Endothelial cell (in vitro differentiated cells): ENCODE results near the gene CAMKK2. TPM values are rescaled to one million over a fixed set of nuclear protein-coding genes. Genes with fewer than 3 reads are reported as not detected.

Source experiments
- DNase-seq: peaks from one replicate; pipeline ENCODE4 v3.0.0; 2021; ENCODE audit warnings: low spot score
- H3K27ac Mint-ChIP-seq: one replicate; pipeline ENCODE4 v1.8.0; 2021; ENCODE audit warnings: mixed read lengths, inconsistent platforms; ENCODE audit not compliant: unreplicated experiment
- H3K27me3 Mint-ChIP-seq: one replicate; pipeline ENCODE4 v1.8.0; 2021; ENCODE audit warnings: mild to moderate bottlenecking, moderate library complexity, mixed read lengths, inconsistent platforms; ENCODE audit not compliant: unreplicated experiment
- H3K36me3 Mint-ChIP-seq: one replicate; pipeline ENCODE4 v1.8.0; 2021; ENCODE audit warnings: mild to moderate bottlenecking, low read depth, mixed read lengths, inconsistent platforms; ENCODE audit not compliant: unreplicated experiment
- H3K4me1 Mint-ChIP-seq: one replicate; pipeline ENCODE4 v1.8.0; 2021; ENCODE audit warnings: mild to moderate bottlenecking, mixed read lengths, inconsistent platforms; ENCODE audit not compliant: unreplicated experiment
- H3K4me3 Mint-ChIP-seq: one replicate; pipeline ENCODE4 v1.8.0; 2021; ENCODE audit warnings: mild to moderate bottlenecking, mixed read lengths, inconsistent platforms; ENCODE audit not compliant: unreplicated experiment
- H3K9me3 Mint-ChIP-seq: one replicate; pipeline ENCODE4 v1.8.0; 2021; ENCODE audit warnings: mixed read lengths, inconsistent platforms; ENCODE audit not compliant: unreplicated experiment
- CTCF ChIP-seq: fragments of 200-600 bp; sonication (generic); IDR thresholded peaks from one replicate; pipeline ENCODE4 v1.5.0; 2021; ENCODE audit warnings: antibody characterized with exemption; ENCODE audit not compliant: unreplicated experiment
- total RNA-seq: library from RNA; stranded (reverse); fragmentation: NEBNext Ultra II Directional; extraction: Animal tissue kit (Norgen Biotek cat#: 25700); gene quantifications from one replicate; pipeline ENCODE4 v1.2.1, GENCODE V29; 2021; ENCODE audit not compliant: unreplicated experiment

Gene CAMKK2
- total RNA-seq, 1 donor from 2014 or later = 44.5 TPM

GRCh38 chr12:121238086-121238485, 58.4 kb downstream of the CAMKK2 start:
- peaks cover 15% of the 10 kb centered on the region for H3K36me3 Mint-ChIP-seq
- DNase-seq = no peak
- H3K27ac Mint-ChIP-seq = no peak overlapping the region
- peaks cover 36% of the 10 kb centered on the region for H3K4me1 Mint-ChIP-seq
- H3K27me3 Mint-ChIP-seq = peaks cover 5% of the 10 kb centered on the region
- peak overlapping the region; percentile 42 for H3K4me3 Mint-ChIP-seq
- no peak for TF ChIP-seq CTCF
- H3K9me3 Mint-ChIP-seq = no peaks in the 10 kb centered on the region

GRCh38 chr12:121237415-121237814, 59.1 kb downstream of the CAMKK2 start:
- Mint-ChIP-seq H3K27me3 (peaks cover 9% of the 10 kb centered on the region), H3K4me1 (peaks cover 36% of the 10 kb centered on the region), H3K4me3 (peak overlapping the region; percentile 42), H3K9me3 (no peaks in the 10 kb centered on the region), H3K36me3 (peaks cover 18% of the 10 kb centered on the region), H3K27ac (peak overlapping the region; percentile 61)
- no peak for TF ChIP-seq CTCF
- DNase-seq = no peak

GRCh38 chr12:121236776-121237175, 59.7 kb downstream of the CAMKK2 start:
- Mint-ChIP-seq H3K27me3 (peaks cover 9% of the 10 kb centered on the region), H3K36me3 (peaks cover 18% of the 10 kb centered on the region), H3K27ac (no peak overlapping the region), H3K4me3 (no peak overlapping the region), H3K9me3 (no peaks in the 10 kb centered on the region), H3K4me1 (peaks cover 36% of the 10 kb centered on the region)
- no peak for TF ChIP-seq CTCF
- no peak for DNase-seq

GRCh38 chr12:121233628-121234020, 62.9 kb downstream of the CAMKK2 start:
- H3K4me3 Mint-ChIP-seq = no peak overlapping the region
- peaks cover 13% of the 10 kb centered on the region for H3K4me1 Mint-ChIP-seq
- no peak for TF ChIP-seq CTCF
- H3K27ac Mint-ChIP-seq = no peak overlapping the region
- H3K27me3 Mint-ChIP-seq = peaks cover 14% of the 10 kb centered on the region
- no peaks in the 10 kb centered on the region for H3K9me3 Mint-ChIP-seq
- peaks cover 15% of the 10 kb centered on the region for H3K36me3 Mint-ChIP-seq
- DNase-seq = no peak

GRCh38 chr12:121232977-121233627, 63.4 kb downstream of the CAMKK2 start:
- Mint-ChIP-seq H3K9me3 (no peaks in the 10 kb centered on the region), H3K4me3 (no peak overlapping the region), H3K4me1 (peaks cover 8% of the 10 kb centered on the region), H3K36me3 (peaks cover 15% of the 10 kb centered on the region), H3K27me3 (peaks cover 13% of the 10 kb centered on the region), H3K27ac (no peak overlapping the region)
- no peak for TF ChIP-seq CTCF
- no peak for DNase-seq
